HepG2 (cell line): ENCODE data around the gene CHID1. TPM values are rescaled to one million over a fixed set of nuclear protein-coding genes. Genes with fewer than 3 reads are reported as not detected.

Experiments
- ADNP ChIP-seq: sonication (generic); formaldehyde crosslinking; IDR thresholded peaks from 2 replicates; pipeline ENCODE4 v1.4.0; 2020; ENCODE audit warnings: missing genetic modification reagents
- DMAP1 ChIP-seq: IDR thresholded peaks from 2 replicates; pipeline ENCODE4 v1.6.1; 2016
- EHMT2 ChIP-seq: fragments of 200-600 bp; sonication (generic); IDR thresholded peaks from 2 replicates; pipeline ENCODE4 v1.7.0; 2017; ENCODE audit warnings: antibody characterized with exemption, low read depth, low read length, borderline replicate concordance
- FOXC1 ChIP-seq: sonication (generic); formaldehyde crosslinking; IDR thresholded peaks from 2 replicates; pipeline ENCODE4 v1.8.0; 2022; ENCODE audit warnings: mild to moderate bottlenecking, missing genetic modification reagents, borderline replicate concordance
- GABPA ChIP-seq, 2 experiments: IDR thresholded peaks; 2 replicates each; pipeline ENCODE4 v1.6.1; 2011 to 2016; ENCODE audit warnings: low read depth in 2 of 2, low read length in 1 of 2, missing biosample characterization in 1 of 2, missing genetic modification characterization in 1 of 2
- HES4 ChIP-seq: sonication (generic); formaldehyde crosslinking; IDR thresholded peaks from 2 replicates; pipeline ENCODE4 v1.9.0; 2021; ENCODE audit warnings: mild to moderate bottlenecking, missing genetic modification reagents, borderline replicate concordance
- HOXA5 ChIP-seq: sonication (generic); formaldehyde crosslinking; IDR thresholded peaks from 2 replicates; pipeline ENCODE4 v1.4.0; 2020; ENCODE audit warnings: missing genetic modification reagents
- ISX ChIP-seq: sonication (generic); formaldehyde crosslinking; conservative IDR thresholded peaks from 2 replicates; pipeline ENCODE4 v1.5.0; 2020; ENCODE audit warnings: missing genetic modification reagents
- MAFK ChIP-seq, 2 experiments: IDR thresholded peaks in 1 of 2; conservative IDR thresholded peaks in 1 of 2; 2 replicates each; pipeline ENCODE4 v1.6.1; 2011; ENCODE audit warnings: improper control_type of control experiment in 2 of 2, low read length in 2 of 2
- MXD4 ChIP-seq: IDR thresholded peaks from 2 replicates; pipeline ENCODE4 v1.6.1; 2016; ENCODE audit warnings: mild to moderate bottlenecking, missing biosample characterization, missing genetic modification reagents
- MYPOP ChIP-seq: sonication (generic); formaldehyde crosslinking; IDR thresholded peaks from 2 replicates; pipeline ENCODE4 v1.8.1; 2023; ENCODE audit warnings: mild to moderate bottlenecking, moderate library complexity, missing genetic modification reagents
- NFKBIZ ChIP-seq: IDR thresholded peaks from 2 replicates; pipeline ENCODE4 v1.6.1; 2018; ENCODE audit warnings: missing genetic modification reagents, missing compliant biosample characterization
- RBFOX2 ChIP-seq: fragments of 200-400 bp; formaldehyde crosslinking; IDR thresholded peaks from 2 replicates; pipeline ENCODE4 v1.6.1; 2017; ENCODE audit warnings: low read depth, mild to moderate bottlenecking, low read length
- SP2 ChIP-seq: sonication (generic); formaldehyde crosslinking; IDR thresholded peaks from 2 replicates; pipeline ENCODE4 v1.5.1; 2020; ENCODE audit warnings: mild to moderate bottlenecking, missing genetic modification reagents
- TOPORS ChIP-seq: sonication (generic); formaldehyde crosslinking; IDR thresholded peaks from 2 replicates; pipeline ENCODE4 v1.8.0; 2023; ENCODE audit warnings: mild to moderate bottlenecking, missing genetic modification reagents
- TP53 ChIP-seq: sonication (generic); formaldehyde crosslinking; conservative IDR thresholded peaks from 2 replicates; pipeline ENCODE4 v1.4.0; 2020; ENCODE audit warnings: missing genetic modification reagents
- YEATS2 ChIP-seq: sonication (generic); formaldehyde crosslinking; IDR thresholded peaks from 2 replicates; pipeline ENCODE4 v1.4.0; 2020; ENCODE audit warnings: missing genetic modification reagents, borderline replicate concordance
- ZC3H4 ChIP-seq: sonication (generic); formaldehyde crosslinking; IDR thresholded peaks from 2 replicates; pipeline ENCODE4 v1.4.0; 2020; ENCODE audit warnings: missing genetic modification reagents, borderline replicate concordance
- ZMAT3 ChIP-seq: sonication (generic); formaldehyde crosslinking; conservative IDR thresholded peaks from 2 replicates; pipeline ENCODE4 v1.7.0; 2021; ENCODE audit warnings: missing genetic modification reagents
- ZNF138 ChIP-seq: sonication (generic); formaldehyde crosslinking; IDR thresholded peaks from 2 replicates; pipeline ENCODE4 v1.5.0; 2020; ENCODE audit warnings: mild to moderate bottlenecking, low read depth, missing genetic modification reagents
- ZNF570 ChIP-seq: sonication (generic); formaldehyde crosslinking; IDR thresholded peaks from 2 replicates; pipeline ENCODE4 v1.4.0; 2020; ENCODE audit warnings: mild to moderate bottlenecking, missing genetic modification reagents, borderline replicate concordance
- ZNF687 ChIP-seq: sonication (generic); formaldehyde crosslinking; IDR thresholded peaks from 2 replicates; pipeline ENCODE4 v1.5.1; 2020; ENCODE audit warnings: mild to moderate bottlenecking, missing genetic modification reagents, moderate library complexity
- ZNF883 ChIP-seq: sonication (generic); formaldehyde crosslinking; IDR thresholded peaks from 2 replicates; pipeline ENCODE4 v1.5.1; 2020; ENCODE audit warnings: mild to moderate bottlenecking, missing genetic modification reagents; ENCODE audit errors: not compliant biosample characterization
- polyA plus RNA-seq, 8 experiments: library from polyadenylated mRNA; depleted of rRNA in 3 of 8; stranded (reverse) in 7 of 8; unstranded in 1 of 8; fragments of >200 nt; fragmentation: Illumina TruSeq in 4 of 8; extraction: Trizol in 4 of 8; gene quantifications; 2 replicates each; pipeline versions ENCODE4 v1.2.1 to v1.2.3, GENCODE V29; 2011 to 2016; ENCODE audit warnings: low read depth in 4 of 8, missing spikeins in 1 of 8, mixed read lengths in 1 of 8; ENCODE audit not compliant: insufficient read depth in 1 of 8
- total RNA-seq, 5 experiments: library from RNA; depleted of rRNA; stranded (reverse); fragments of >200 nt; fragmentation: Illumina TruSeq; extraction: Trizol; gene quantifications; 2 replicates each; pipeline ENCODE4 v1.2.3, GENCODE V29; 2016; ENCODE audit warnings: low read depth in 1 of 5
- TF ChIP-seq, protein P1 (sequence below): sonication (generic); formaldehyde crosslinking; IDR thresholded peaks from 2 replicates; pipeline ENCODE4 v1.8.1; 2023; ENCODE audit warnings: mild to moderate bottlenecking, inconsistent platforms, moderate library complexity, missing genetic modification reagents, borderline replicate concordance

The CHID1 gene
- total and polyA plus RNA-seq, 2 of the 13 experiments (the other 11 are each of a cell fraction or from before 2014, with no cell fraction given), result 65.1 to 93.6 TPM

GRCh38 chr11:838441-839279, 72.0 kb downstream of the CHID1 start (continued):
- TF ChIP-seq HES4 (CRISPR knock-in tag) (no peak), YEATS2 (CRISPR knock-in tag) (peak; percentile 64; the same call in 1 of the 2 replicates), HOXA5 (CRISPR knock-in tag) (no peak), FOXC1 (peak; percentile 48; the same call in 1 of the 2 replicates), GABPA (IDR thresholded peaks at IDR 0.05; ENCODE audit: low read depth, low read length) (no peak), GABPA (CRISPR knock-in tag; IDR thresholded peaks at IDR 0.05; ENCODE audit: low read depth) (no peak), TP53 (no peak), SP2 (CRISPR knock-in tag) (no peak; the same call in 1 of the 2 replicates), DMAP1 (CRISPR knock-in tag) (peak; percentile 99), ISX (CRISPR knock-in tag) (no peak), ZNF883 (CRISPR knock-in tag) (no peak), ZNF687 (peak; percentile 98), MXD4 (CRISPR knock-in tag) (peak; percentile 89), MYPOP (CRISPR knock-in tag) (peak; percentile 61; the same call in 1 of the 2 replicates), ZC3H4 (CRISPR knock-in tag) (no peak), MAFK (conservative IDR thresholded peaks at IDR 0.05 in 1 of 2, IDR thresholded peaks at IDR 0.05 in 1 of 2; ENCODE audit: low read length in 2 of 2) (no peak), RBFOX2 (no peak), ZNF138 (CRISPR knock-in tag) (no peak), NFKBIZ (CRISPR knock-in tag) (no peak), ADNP (CRISPR knock-in tag) (no peak), ZMAT3 (CRISPR knock-in tag) (peak; percentile 90), EHMT2 (no peak), TOPORS (0 out of 2 replicates have a peak, but pooled peaks have one; percentile 23), ZNF570 (CRISPR knock-in tag) (0 out of 2 replicates have a peak, but pooled peaks have one; percentile 56)
- TF ChIP-seq, protein P1, sequence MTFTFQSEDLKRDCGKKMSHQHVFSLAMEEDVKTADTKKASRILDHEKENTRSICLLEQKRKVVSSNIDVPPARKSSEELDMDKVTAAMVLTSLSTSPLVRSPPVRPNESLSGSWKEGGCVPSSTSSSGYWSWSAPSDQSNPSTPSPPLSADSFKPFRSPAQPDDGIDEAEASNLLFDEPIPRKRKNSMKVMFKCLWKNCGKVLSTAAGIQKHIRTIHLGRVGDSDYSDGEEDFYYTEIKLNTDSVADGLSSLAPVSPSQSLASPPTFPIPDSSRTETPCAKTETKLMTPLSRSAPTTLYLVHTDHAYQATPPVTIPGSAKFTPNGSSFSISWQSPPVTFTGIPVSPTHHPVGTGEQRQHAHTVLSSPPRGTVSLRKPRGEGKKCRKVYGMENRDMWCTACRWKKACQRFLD (CRISPR knock-in tag), result no peak
